ENCODE measurements around the gene FSTL3. TPM values are rescaled to one million over a fixed set of nuclear protein-coding genes. Genes with fewer than 3 reads are reported as not detected.

The FSTL3 gene
- polyA plus RNA-seq, 1 of the 3 experiments (the other 2 are of a cell fraction), result 64.4 TPM

- H3K79me2 ChIP-seq (ENCODE audit: insufficient read depth), result no peaks in the 10 kb centered on the region
- CTCF ChIA-PET, result interaction anchor here (1.0 to 5.8 kb wide), 6 partner anchors 9 to 47 kb away, joined by 3 to 35 read pairs (median 5); partner anchors contain the start of gene PALM
- no peak for TF ChIP-seq YY1 (IDR thresholded peaks at IDR 0.05; ENCODE audit: low read depth)
- TF ChIP-seq RXRA (IDR thresholded peaks at IDR 0.05; ENCODE audit: borderline replicate concordance, low read depth), result no peak
- TF ChIP-seq, protein P1, sequence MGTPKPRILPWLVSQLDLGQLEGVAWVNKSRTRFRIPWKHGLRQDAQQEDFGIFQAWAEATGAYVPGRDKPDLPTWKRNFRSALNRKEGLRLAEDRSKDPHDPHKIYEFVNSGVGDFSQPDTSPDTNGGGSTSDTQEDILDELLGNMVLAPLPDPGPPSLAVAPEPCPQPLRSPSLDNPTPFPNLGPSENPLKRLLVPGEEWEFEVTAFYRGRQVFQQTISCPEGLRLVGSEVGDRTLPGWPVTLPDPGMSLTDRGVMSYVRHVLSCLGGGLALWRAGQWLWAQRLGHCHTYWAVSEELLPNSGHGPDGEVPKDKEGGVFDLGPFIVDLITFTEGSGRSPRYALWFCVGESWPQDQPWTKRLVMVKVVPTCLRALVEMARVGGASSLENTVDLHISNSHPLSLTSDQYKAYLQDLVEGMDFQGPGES (IDR thresholded peaks at IDR 0.05; ENCODE audit: low read depth, low read length), result no peak
- TF ChIP-seq GABPA (IDR thresholded peaks at IDR 0.05; ENCODE audit: low read depth), result no peak
- TF ChIP-seq, protein P2, sequence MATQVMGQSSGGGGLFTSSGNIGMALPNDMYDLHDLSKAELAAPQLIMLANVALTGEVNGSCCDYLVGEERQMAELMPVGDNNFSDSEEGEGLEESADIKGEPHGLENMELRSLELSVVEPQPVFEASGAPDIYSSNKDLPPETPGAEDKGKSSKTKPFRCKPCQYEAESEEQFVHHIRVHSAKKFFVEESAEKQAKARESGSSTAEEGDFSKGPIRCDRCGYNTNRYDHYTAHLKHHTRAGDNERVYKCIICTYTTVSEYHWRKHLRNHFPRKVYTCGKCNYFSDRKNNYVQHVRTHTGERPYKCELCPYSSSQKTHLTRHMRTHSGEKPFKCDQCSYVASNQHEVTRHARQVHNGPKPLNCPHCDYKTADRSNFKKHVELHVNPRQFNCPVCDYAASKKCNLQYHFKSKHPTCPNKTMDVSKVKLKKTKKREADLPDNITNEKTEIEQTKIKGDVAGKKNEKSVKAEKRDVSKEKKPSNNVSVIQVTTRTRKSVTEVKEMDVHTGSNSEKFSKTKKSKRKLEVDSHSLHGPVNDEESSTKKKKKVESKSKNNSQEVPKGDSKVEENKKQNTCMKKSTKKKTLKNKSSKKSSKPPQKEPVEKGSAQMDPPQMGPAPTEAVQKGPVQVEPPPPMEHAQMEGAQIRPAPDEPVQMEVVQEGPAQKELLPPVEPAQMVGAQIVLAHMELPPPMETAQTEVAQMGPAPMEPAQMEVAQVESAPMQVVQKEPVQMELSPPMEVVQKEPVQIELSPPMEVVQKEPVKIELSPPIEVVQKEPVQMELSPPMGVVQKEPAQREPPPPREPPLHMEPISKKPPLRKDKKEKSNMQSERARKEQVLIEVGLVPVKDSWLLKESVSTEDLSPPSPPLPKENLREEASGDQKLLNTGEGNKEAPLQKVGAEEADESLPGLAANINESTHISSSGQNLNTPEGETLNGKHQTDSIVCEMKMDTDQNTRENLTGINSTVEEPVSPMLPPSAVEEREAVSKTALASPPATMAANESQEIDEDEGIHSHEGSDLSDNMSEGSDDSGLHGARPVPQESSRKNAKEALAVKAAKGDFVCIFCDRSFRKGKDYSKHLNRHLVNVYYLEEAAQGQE (IDR thresholded peaks at IDR 0.05; ENCODE audit: low read depth, low read length), result no peak
- TF ChIP-seq RAD21 (IDR thresholded peaks at IDR 0.05; ENCODE audit: low read length), result no peak
- TF ChIP-seq CTCF (IDR thresholded peaks at IDR 0.05), result no peak
- TF ChIP-seq NFIC (IDR thresholded peaks at IDR 0.05; ENCODE audit: borderline replicate concordance), result no peak
- no peak for TF ChIP-seq NRF1 (IDR thresholded peaks at IDR 0.05; ENCODE audit: low read depth, low read length)
- no peak for TF ChIP-seq GATA2 (CRISPR knock-in tag; IDR thresholded peaks at IDR 0.05)
- no peak for TF ChIP-seq FOXM1 (IDR thresholded peaks at IDR 0.05; ENCODE audit: low read depth)
- TF ChIP-seq CHD2 (IDR thresholded peaks at IDR 0.05; ENCODE audit: low read length, partially characterized antibody), result no peak
- no peak for TF ChIP-seq JUND (IDR thresholded peaks at IDR 0.05)
- TF ChIP-seq, protein P3, sequence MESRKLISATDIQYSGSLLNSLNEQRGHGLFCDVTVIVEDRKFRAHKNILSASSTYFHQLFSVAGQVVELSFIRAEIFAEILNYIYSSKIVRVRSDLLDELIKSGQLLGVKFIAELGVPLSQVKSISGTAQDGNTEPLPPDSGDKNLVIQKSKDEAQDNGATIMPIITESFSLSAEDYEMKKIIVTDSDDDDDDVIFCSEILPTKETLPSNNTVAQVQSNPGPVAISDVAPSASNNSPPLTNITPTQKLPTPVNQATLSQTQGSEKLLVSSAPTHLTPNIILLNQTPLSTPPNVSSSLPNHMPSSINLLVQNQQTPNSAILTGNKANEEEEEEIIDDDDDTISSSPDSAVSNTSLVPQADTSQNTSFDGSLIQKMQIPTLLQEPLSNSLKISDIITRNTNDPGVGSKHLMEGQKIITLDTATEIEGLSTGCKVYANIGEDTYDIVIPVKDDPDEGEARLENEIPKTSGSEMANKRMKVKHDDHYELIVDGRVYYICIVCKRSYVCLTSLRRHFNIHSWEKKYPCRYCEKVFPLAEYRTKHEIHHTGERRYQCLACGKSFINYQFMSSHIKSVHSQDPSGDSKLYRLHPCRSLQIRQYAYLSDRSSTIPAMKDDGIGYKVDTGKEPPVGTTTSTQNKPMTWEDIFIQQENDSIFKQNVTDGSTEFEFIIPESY (IDR thresholded peaks at IDR 0.05; ENCODE audit: borderline replicate concordance, low read depth), result no peak
- no peaks in the 10 kb centered on the region for H3K9me2 ChIP-seq
- no peaks in the 10 kb centered on the region for H3K9me3 ChIP-seq
- H3K27me3 ChIP-seq (ENCODE audit: insufficient read depth), result no peaks in the 10 kb centered on the region
- no peaks in the 10 kb centered on the region for H3F3A ChIP-seq (replicated peaks; ENCODE audit: insufficient read depth)
- H3K9ac ChIP-seq, result no peak overlapping the region
- no peak overlapping the region for H3K4me3 ChIP-seq (ENCODE audit: low read depth in 2 of 2, low read length in 1 of 2)
- H2AFZ ChIP-seq (ENCODE audit: low read depth), result no peak overlapping the region
- no peaks in the 10 kb centered on the region; a peak in 1 of 4 replicates for H3K4me1 ChIP-seq (ENCODE audit: control insufficient read depth in 1 of 2, insufficient read depth in 2 of 2, low read depth in 1 of 2, low read length in 1 of 2)
- DNase-seq, result no peak
- no peaks in the 10 kb centered on the region for H4K20me1 ChIP-seq (ENCODE audit: insufficient read depth)
- H3K27ac ChIP-seq (ENCODE audit: low read depth in 2 of 2, low read length in 1 of 2), result no peak overlapping the region
- WGBS (ENCODE audit: low lambda C conversion rate), result 95% methylated on average over 4 of the region's 17 CpGs
- POLR2A ChIA-PET, result no interaction called here
- H3K4me2 ChIP-seq, result no peak overlapping the region
- H3K36me3 ChIP-seq (replicated peaks in 1 of 2; ENCODE audit: control insufficient read depth in 1 of 2, insufficient read depth in 2 of 2, low read length in 1 of 2), result no peaks in the 10 kb centered on the region
Observed at GRCh38 chr19:722553-723101, 46.4 kb downstream of the FSTL3 start.
